K562 (cell line): ENCODE results near the gene ERC2. TPM values are rescaled to one million over a fixed set of nuclear protein-coding genes. Genes with fewer than 3 reads are reported as not detected.

Experiments
- ATAC-seq: fragments of 200-7000 bp; cut with Tn5 transposase; 3 replicates; pipeline ENCODE4 v1.9.1; 2020; ENCODE audit warnings: moderate library complexity
- BruUV-seq: library from RNA; stranded (reverse); fragments of 400-500 nt; replicated peaks from 2 replicates; lab custom pipeline; 2021; lab: Mats Ljungman, UMichigan
- CTCF ChIA-PET: fragments of 300-600 bp; formaldehyde crosslinking; extraction: SDS; loops from one replicate; lab custom pipeline; 2021; ENCODE audit warnings: low intra/inter-chr PET ratio; lab: Yijun Ruan, JAX
- POLR2A ChIA-PET: fragments of 300-600, 350-650 bp; sonication (Branson Sonifier 250); formaldehyde crosslinking; extraction: SDS; loops from one replicate; lab custom pipeline; 2021; ENCODE audit warnings: antibody characterized with exemption, inconsistent platforms; lab: Yijun Ruan, JAX
- DNase-seq, 4 experiments: peaks; one replicate each; pipeline versions ENCODE4 v3.0.0 to v3.0.0-alpha.2; 2011 to 2018; ENCODE audit warnings: low spot score in 3 of 4, mixed read lengths in 3 of 4; ENCODE audit errors: extremely low read depth in 1 of 4
- FAIRE-seq: peaks from 2 replicates; lab custom pipeline; 2011; peaks lifted over from hg19 to GRCh38; lab: Jason Lieb, UNC
- H2AFZ ChIP-seq: 2 replicates; pipeline ENCODE4 v1.6.0; 2011; ENCODE audit warnings: low read depth, low read length, control low read depth, inconsistent platforms
- H3K27ac ChIP-seq: fragments of 200-600 bp; 3 replicates; pipeline ENCODE4 v1.8.0; 2011; ENCODE audit warnings: low read depth, mild to moderate bottlenecking, control low read depth, inconsistent platforms, low read length, moderate library complexity, mixed read lengths; ENCODE audit errors: extremely low read depth
- H3K27me3 ChIP-seq, 2 experiments: fragments of 300-600 bp in 1 of 2; 2 replicates in 1 of 2; 3 replicates in 1 of 2; pipeline versions ENCODE4 v1.6.0 to v1.8.0; 2011; ENCODE audit warnings: inconsistent platforms in 2 of 2, low read length in 2 of 2, mild to moderate bottlenecking in 1 of 2, mixed read lengths in 1 of 2, moderate library complexity in 1 of 2; ENCODE audit not compliant: control insufficient read depth in 2 of 2, insufficient read depth in 2 of 2
- H3K36me3 ChIP-seq: fragments of 300-600 bp; 3 replicates; pipeline ENCODE4 v1.8.0; 2011; ENCODE audit warnings: mild to moderate bottlenecking, low read length, inconsistent platforms; ENCODE audit not compliant: control insufficient read depth, insufficient read depth
- H3K4me1 ChIP-seq, 2 experiments: fragments of 200-600 bp in 1 of 2; replicated peaks in 1 of 2; 2 replicates in 1 of 2; 3 replicates in 1 of 2; pipeline versions ENCODE4 v1.5.1 to v1.8.0; 2011; ENCODE audit warnings: inconsistent platforms in 2 of 2, low read length in 2 of 2, mild to moderate bottlenecking in 1 of 2, mixed read lengths in 1 of 2, moderate library complexity in 1 of 2; ENCODE audit not compliant: control insufficient read depth in 2 of 2, insufficient read depth in 2 of 2
- H3K4me2 ChIP-seq: 2 replicates; pipeline ENCODE4 v1.6.1; 2011; ENCODE audit warnings: low read length, control low read depth, inconsistent platforms, mixed read lengths; ENCODE audit not compliant: insufficient read depth
- H3K4me3 ChIP-seq: fragments of 200-600 bp; sonication (generic), shearing (Covaris generic); 2 replicates; pipeline ENCODE4 v1.5.1; 2016; ENCODE audit warnings: control low read depth, inconsistent platforms
- H3K79me2 ChIP-seq: fragments of 200-600 bp; 3 replicates; pipeline ENCODE4 v1.8.0; 2011; ENCODE audit warnings: low read length, inconsistent platforms; ENCODE audit not compliant: control insufficient read depth, insufficient read depth
- H3K9ac ChIP-seq, 2 experiments: 2 replicates each; pipeline versions ENCODE4 v1.6.0 to v1.6.1; 2011; ENCODE audit warnings: low read depth in 2 of 2, low read length in 2 of 2, control low read depth in 1 of 2, inconsistent platforms in 1 of 2, mild to moderate bottlenecking in 1 of 2, mixed read lengths in 1 of 2; ENCODE audit not compliant: insufficient read depth in 1 of 2
- H3K9me1 ChIP-seq: one replicate; pipeline ENCODE4 v1.6.0; 2011; ENCODE audit warnings: inconsistent platforms, mild to moderate bottlenecking, low read length, moderate library complexity; ENCODE audit not compliant: control insufficient read depth, insufficient read depth
- H3K9me3 ChIP-seq: replicated peaks from 2 replicates; pipeline ENCODE4 v1.5.1; 2011; ENCODE audit warnings: low read depth, low read length, inconsistent platforms; ENCODE audit not compliant: control insufficient read depth, insufficient read depth
- H4K20me1 ChIP-seq: replicated peaks from 2 replicates; pipeline ENCODE4 v1.6.1; 2011; ENCODE audit warnings: low read length, inconsistent platforms, mixed read lengths; ENCODE audit not compliant: control insufficient read depth, insufficient read depth
- BRCA1 ChIP-seq, 2 experiments: fragments of 450-650 bp in 1 of 2; sonication (generic) in 1 of 2; formaldehyde crosslinking in 1 of 2; IDR thresholded peaks; 2 replicates each; pipeline versions ENCODE4 v1.5.0 to v1.6.1; 2017 to 2020; ENCODE audit warnings: mild to moderate bottlenecking in 1 of 2, missing genetic modification reagents in 1 of 2
- CHD1 ChIP-seq: fragments of 200-600 bp; sonication (generic); IDR thresholded peaks from one replicate; pipeline ENCODE4 v1.6.1; 2012; ENCODE audit warnings: mild to moderate bottlenecking, moderate library complexity, low read length, inconsistent platforms
- PHB ChIP-seq: fragments of 250-450 bp; sonication (Bioruptor Pico); IDR thresholded peaks from 2 replicates; pipeline ENCODE4 v1.5.0; 2021
- POLR2H ChIP-seq: IDR thresholded peaks from 2 replicates; pipeline ENCODE4 v1.6.1; 2016; ENCODE audit warnings: missing genetic modification characterization, low read depth, mild to moderate bottlenecking, control low read depth, missing compliant biosample characterization, moderate library complexity
- SIN3A ChIP-seq, 2 experiments: fragments of 150-350 bp in 1 of 2; IDR thresholded peaks; 2 replicates each; pipeline ENCODE4 v1.6.1; 2011 to 2016; ENCODE audit warnings: borderline replicate concordance in 2 of 2, low read depth in 2 of 2, low read length in 2 of 2, mild to moderate bottlenecking in 2 of 2, moderate library complexity in 2 of 2; ENCODE audit not compliant: control insufficient read depth in 1 of 2
- TAF7 ChIP-seq: fragments of 450-650 bp; IDR thresholded peaks from 2 replicates; pipeline ENCODE4 v1.6.1; 2016; ENCODE audit warnings: missing genetic modification characterization, missing compliant biosample characterization
- THRB ChIP-seq: fragments of 450-650 bp; formaldehyde crosslinking; conservative IDR thresholded peaks from 2 replicates; pipeline ENCODE4 v1.4.0; 2022; ENCODE audit warnings: mild to moderate bottlenecking, missing genetic modification characterization
- ZNF77 ChIP-seq: fragments of 250-450 bp; sonication (Bioruptor Pico); IDR thresholded peaks from 2 replicates; pipeline ENCODE4 v1.5.0; 2020
- ZNF79 ChIP-seq: fragments of 250-450 bp; sonication (Bioruptor Pico); IDR thresholded peaks from 2 replicates; pipeline ENCODE4 v1.4.0; 2020; ENCODE audit warnings: low read depth, mild to moderate bottlenecking, moderate library complexity
- WGBS: fragments of 100-300 bp; shearing (Covaris generic); methylation state at CpG from one replicate; pipeline ENCODE4 v1.1.6; 2016; ENCODE audit warnings: low coverage, mixed read lengths; ENCODE audit not compliant: insufficient coverage; ENCODE audit errors: missing lambda C conversion rate; 5-methylcytosine and 5-hydroxymethylcytosine counted together
- in situ Hi-C: fragments of 300-500 bp; cut with MboI; formaldehyde crosslinking; loops from 4 replicates; pipeline ENCODE4 v1.15.0; 2018; ENCODE audit warnings: inconsistent platforms, mixed read lengths
- intact Hi-C: fragments of 100-400 bp; cut with micrococcal nuclease; formaldehyde crosslinking; loops from 2 replicates; pipeline ENCODE4 v1.14.2; 2022
- polyA plus RNA-seq, 8 experiments: library from polyadenylated mRNA; depleted of rRNA in 4 of 8; stranded (reverse) in 5 of 8; unstranded in 3 of 8; fragments of >200 nt; fragmentation: Nextera tagmentation in 2 of 8; fragmentation: Illumina TruSeq in 1 of 8; extraction: Ambion mirVana in 2 of 8; extraction: Trizol in 1 of 8; gene quantifications; 2 replicates each; pipeline versions ENCODE4 v1.2.1 to v1.2.3, GENCODE V29; 2011 to 2014; ENCODE audit warnings: inconsistent platforms in 1 of 8, missing spikeins in 1 of 8
- total RNA-seq, 7 experiments: library from RNA; depleted of rRNA in 6 of 7; stranded (reverse); fragments of >200 nt in 6 of 7; fragmentation: Illumina TruSeq in 2 of 7; extraction: Trizol in 2 of 7; gene quantifications; 2 replicates each; pipeline versions ENCODE4 v1.2.1 to v1.2.3, GENCODE V29; 2011 to 2021; ENCODE audit warnings: low replicate concordance in 1 of 7

Gene ERC2
- total and polyA plus RNA-seq, 9 of the 15 experiments (the other 6 are each of a cell fraction or from before 2014, with no cell fraction given), result 0.04 to 0.18 (median 0.07) TPM; not detected in 2

- 0% methylated on average over 3 of the region's 3 CpGs for WGBS
- no peak overlapping the region for H3K9ac ChIP-seq
- in situ Hi-C loops (no loop called here), intact Hi-C loops (no loop called here)
- no peak overlapping the region for H2AFZ ChIP-seq
- no peak overlapping the region for H3K27ac ChIP-seq
- no peaks in the 10 kb centered on the region for H3K4me1 ChIP-seq
- H3K36me3 ChIP-seq, result no peaks in the 10 kb centered on the region
- no peak overlapping the region for H3K4me3 ChIP-seq
- ChIA-PET CTCF (no interaction called here), POLR2A (no interaction called here)
- H3K4me2 ChIP-seq, result no peak overlapping the region
- H3K9me3 ChIP-seq, result no peaks in the 10 kb centered on the region
- DNase-seq (no peak), FAIRE-seq (no peak), ATAC-seq (no peak)
- no peaks in the 10 kb centered on the region for H3K79me2 ChIP-seq
- H4K20me1 ChIP-seq, result no peaks in the 10 kb centered on the region
- no peaks in the 10 kb centered on the region for H3K27me3 ChIP-seq
- BruUV-seq, result no TSS peak
- no peaks in the 10 kb centered on the region for H3K9me1 ChIP-seq
- TF ChIP-seq ZNF77 (no peak), PHB (CRISPR knock-in tag) (no peak), THRB (no peak), ZNF79 (CRISPR knock-in tag) (no peak), TAF7 (tag) (no peak), CHD1 (no peak), BRCA1 (IDR thresholded peaks at IDR 0.05) (no peak), BRCA1 (CRISPR knock-in tag; IDR thresholded peaks at IDR 0.05) (no peak), POLR2H (no peak), SIN3A (IDR thresholded peaks at IDR 0.05; ENCODE audit: borderline replicate concordance in 2 of 2, control insufficient read depth in 1 of 2, low read depth in 2 of 2, low read length in 2 of 2) (no peak)
Observed at GRCh38 chr3:56111606-56112304, 356.5 kb downstream of the ERC2 start.
